Esophagus squamous epithelium (tissue), 4 donors: ENCODE data around the gene ETV3.

Source experiments
- POLR2A ChIP-seq, 4 donors: fragments of 450-650 bp; IDR thresholded peaks; one replicate each; pipeline ENCODE4 v1.6.1; 2017; ENCODE audit warnings: antibody characterized with exemption in 4 of 4, mild to moderate bottlenecking in 4 of 4, moderate library complexity in 3 of 4
- TF ChIP-seq, protein P1 (sequence below), 6 experiments: fragments of 450-650 bp in 4 of 6; fragments of 200-600 bp in 2 of 6; sonication (generic) in 2 of 6; IDR thresholded peaks; one replicate each; pipeline ENCODE4 v1.5.1; 2016 to 2019; ENCODE audit warnings: antibody characterized with exemption in 6 of 6, mild to moderate bottlenecking in 4 of 6, moderate library complexity in 4 of 6

DNA sequence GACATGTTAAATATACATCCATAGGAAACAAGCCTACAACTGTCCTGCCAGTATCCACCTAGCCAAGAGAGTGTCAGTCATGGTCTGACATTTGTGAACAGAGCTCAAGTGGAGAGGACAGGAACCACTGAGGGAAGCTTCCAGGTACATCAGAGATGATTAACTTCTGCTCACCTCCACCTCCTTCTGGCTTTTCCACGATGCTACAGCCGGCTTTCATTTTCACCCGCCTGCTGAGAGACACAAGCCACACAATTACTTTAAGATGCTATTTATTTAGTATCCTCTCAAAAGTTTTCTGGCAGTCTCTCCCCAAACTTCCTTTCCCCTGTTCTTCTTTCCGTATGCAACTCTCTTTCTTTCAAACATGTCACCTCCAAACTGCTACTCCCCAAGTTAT lies 2.1 kb downstream of the ETV3 start:
- TF ChIP-seq POLR2A (IDR thresholded peaks at IDR 0.05): no peak
- TF ChIP-seq, protein P1, sequence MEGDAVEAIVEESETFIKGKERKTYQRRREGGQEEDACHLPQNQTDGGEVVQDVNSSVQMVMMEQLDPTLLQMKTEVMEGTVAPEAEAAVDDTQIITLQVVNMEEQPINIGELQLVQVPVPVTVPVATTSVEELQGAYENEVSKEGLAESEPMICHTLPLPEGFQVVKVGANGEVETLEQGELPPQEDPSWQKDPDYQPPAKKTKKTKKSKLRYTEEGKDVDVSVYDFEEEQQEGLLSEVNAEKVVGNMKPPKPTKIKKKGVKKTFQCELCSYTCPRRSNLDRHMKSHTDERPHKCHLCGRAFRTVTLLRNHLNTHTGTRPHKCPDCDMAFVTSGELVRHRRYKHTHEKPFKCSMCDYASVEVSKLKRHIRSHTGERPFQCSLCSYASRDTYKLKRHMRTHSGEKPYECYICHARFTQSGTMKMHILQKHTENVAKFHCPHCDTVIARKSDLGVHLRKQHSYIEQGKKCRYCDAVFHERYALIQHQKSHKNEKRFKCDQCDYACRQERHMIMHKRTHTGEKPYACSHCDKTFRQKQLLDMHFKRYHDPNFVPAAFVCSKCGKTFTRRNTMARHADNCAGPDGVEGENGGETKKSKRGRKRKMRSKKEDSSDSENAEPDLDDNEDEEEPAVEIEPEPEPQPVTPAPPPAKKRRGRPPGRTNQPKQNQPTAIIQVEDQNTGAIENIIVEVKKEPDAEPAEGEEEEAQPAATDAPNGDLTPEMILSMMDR (IDR thresholded peaks at IDR 0.05): peak in 1 of 6 experiments; percentile 34
